OCI-LY7 (cell line): ENCODE data around the gene ARF4. TPM values are rescaled to one million over a fixed set of nuclear protein-coding genes. Genes with fewer than 3 reads are reported as not detected.
A peak's percentile ranks its signal among the peaks of the same experiment; 100 is the strongest.

Experiments used
- BruUV-seq: library from RNA; stranded (reverse); fragments of 400-500 nt; replicated peaks from 2 replicates; lab custom pipeline; 2021; lab: Mats Ljungman, UMichigan
- CTCF ChIA-PET: fragments of 300-600 bp; sonication (Branson Sonifier 250); formaldehyde crosslinking; loops from one replicate; lab custom pipeline; 2022; ENCODE audit warnings: antibody characterized with exemption; ENCODE audit not compliant: unreplicated experiment; lab: Charles Lee
- POLR2A ChIA-PET: fragments of 300-600 bp; sonication (Branson Sonifier 250); formaldehyde crosslinking; loops from one replicate; lab custom pipeline; 2022; ENCODE audit warnings: antibody characterized with exemption; lab: Charles Lee
- DNase-seq: peaks from one replicate; pipeline ENCODE4 v3.0.0-alpha.2; 2015; ENCODE audit warnings: low spot score
- H2AFZ ChIP-seq: fragments of 200-600 bp; sonication (generic), shearing (Covaris generic); 2 replicates; pipeline ENCODE4 v1.6.1; 2014; ENCODE audit warnings: mild to moderate bottlenecking, antibody characterized with exemption, low read length, moderate library complexity
- H3K27ac ChIP-seq: fragments of 200-600 bp; sonication (generic); 2 replicates; pipeline ENCODE4 v1.5.1; 2014; ENCODE audit warnings: mixed run types, low read depth, mild to moderate bottlenecking, moderate library complexity, low read length, inconsistent platforms; ENCODE audit not compliant: poor library complexity, severe bottlenecking
- H3K36me3 ChIP-seq: fragments of 200-600 bp; sonication (generic); 2 replicates; pipeline ENCODE4 v1.6.1; 2014; ENCODE audit warnings: mild to moderate bottlenecking, antibody characterized with exemption, low read length, moderate library complexity, mixed read lengths; ENCODE audit not compliant: insufficient read depth
- H3K4me1 ChIP-seq: fragments of 200-600 bp; sonication (generic); 2 replicates; pipeline ENCODE4 v1.5.1; 2014; ENCODE audit warnings: mild to moderate bottlenecking, low read length; ENCODE audit not compliant: insufficient read depth, poor library complexity, severe bottlenecking
- H3K4me2 ChIP-seq: fragments of 200-600 bp; sonication (generic); 2 replicates; pipeline ENCODE4 v1.6.1; 2014; ENCODE audit warnings: mild to moderate bottlenecking, low read length
- H3K4me3 ChIP-seq: fragments of 200-600 bp; sonication (generic); 2 replicates; pipeline ENCODE4 v1.5.1; 2014; ENCODE audit warnings: mild to moderate bottlenecking, low read depth, low read length; ENCODE audit not compliant: poor library complexity, severe bottlenecking
- H3K79me2 ChIP-seq: fragments of 200-600 bp; sonication (generic); 2 replicates; pipeline ENCODE4 v1.6.1; 2016; ENCODE audit warnings: low read depth, mild to moderate bottlenecking, low read length, moderate library complexity, mixed read lengths; ENCODE audit not compliant: insufficient read depth
- H3K9me2 ChIP-seq: fragments of 200-600 bp; sonication (generic); 2 replicates; pipeline ENCODE4 v1.6.1; 2016; ENCODE audit warnings: mild to moderate bottlenecking, low read length, mixed read lengths; ENCODE audit not compliant: insufficient read depth
- H3K9me3 ChIP-seq: fragments of 200-600 bp; sonication (generic); 2 replicates; pipeline ENCODE4 v1.6.1; 2014; ENCODE audit warnings: mild to moderate bottlenecking, mixed run types, low read length, mixed read lengths
- H4K20me1 ChIP-seq: fragments of 200-600 bp; sonication (generic); 2 replicates; pipeline ENCODE4 v1.6.1; 2014; ENCODE audit warnings: mild to moderate bottlenecking, antibody characterized with exemption, low read length, moderate library complexity, mixed read lengths; ENCODE audit not compliant: insufficient read depth
- CTCF ChIP-seq: fragments of 200-600 bp; sonication (generic); conservative IDR thresholded peaks from 2 replicates; pipeline ENCODE4 v1.5.1; 2014; ENCODE audit warnings: mild to moderate bottlenecking, antibody characterized with exemption, low read length, moderate library complexity, mixed read lengths
- EZH2phosphoT487 ChIP-seq: fragments of 200-600 bp; sonication (generic); IDR thresholded peaks from 2 replicates; pipeline ENCODE4 v1.6.1; 2018; ENCODE audit warnings: low read depth, borderline replicate concordance, mild to moderate bottlenecking, mixed run types, antibody characterized with exemption, low read length, moderate library complexity, mixed read lengths
- intact Hi-C: fragments of 100-400 bp; cut with micrococcal nuclease; formaldehyde crosslinking; loops from one replicate; pipeline ENCODE4 v1.10.0; 2022; ENCODE audit not compliant: unreplicated experiment
- total RNA-seq, 2 experiments: library from RNA; depleted of rRNA in 1 of 2; stranded (reverse); fragments of >200 nt in 1 of 2; shearing (Covaris generic) in 1 of 2; gene quantifications; 2 replicates each; pipeline ENCODE4 v1.2.3, GENCODE V29; 2014 to 2022

ARF4 gene
- total RNA-seq, 2 experiments from 2014 or later, result 34.9 to 58.0 TPM

- no peak for TF ChIP-seq EZH2phosphoT487
- peak; percentile 77 for TF ChIP-seq CTCF
- peak; percentile 72 for DNase-seq
- H3K4me2 ChIP-seq, result no peak overlapping the region
- no peaks in the 10 kb centered on the region for H3K9me2 ChIP-seq
- H3K27ac ChIP-seq, result peak overlapping the region; percentile 27
- no TSS peak for BruUV-seq
- H2AFZ ChIP-seq, result no peak overlapping the region
- intact Hi-C loops, result loop anchor here (5.0 kb wide), 2 partner anchors 185 to 410 kb away; no protein-coding TSS in a partner anchor
- H3K4me3 ChIP-seq, result no peak overlapping the region
- H4K20me1 ChIP-seq, result 0 out of 2 replicates have a peak, but pooled peaks cover 16% of the 10 kb centered on the region
- ChIA-PET POLR2A (interaction anchor here (1.6 kb wide), 1 partner anchor 14 kb away, joined by 7 read pairs; no protein-coding TSS in a partner anchor), CTCF (no interaction called here)
- peaks cover 13% of the 10 kb centered on the region for H3K4me1 ChIP-seq
- H3K36me3 ChIP-seq, result peaks cover 90% of the 10 kb centered on the region
- H3K9me3 ChIP-seq, result no peaks in the 10 kb centered on the region
- peaks cover 77% of the 10 kb centered on the region for H3K79me2 ChIP-seq
Measured at GRCh38 chr3:57582474-57583168, 14.5 kb downstream of the ARF4 start.

- no peak overlapping the region for H3K4me3 ChIP-seq
- H2AFZ ChIP-seq, result no peak overlapping the region
- H3K9me3 ChIP-seq, result no peaks in the 10 kb centered on the region
- intact Hi-C loops, result no loop called here
- no peak overlapping the region for H3K4me2 ChIP-seq
- ChIA-PET CTCF (no interaction called here), POLR2A (no interaction called here)
- H4K20me1 ChIP-seq, result no peaks in the 10 kb centered on the region
- BruUV-seq, result no TSS peak
- peaks cover 99% of the 10 kb centered on the region for H3K36me3 ChIP-seq
- no peak overlapping the region for H3K27ac ChIP-seq
- peaks cover 5% of the 10 kb centered on the region for H3K4me1 ChIP-seq
- no peak for DNase-seq
- H3K9me2 ChIP-seq, result no peaks in the 10 kb centered on the region
- H3K79me2 ChIP-seq, result peaks cover 42% of the 10 kb centered on the region; the same call in 1 of the 2 replicates
- no peak for TF ChIP-seq EZH2phosphoT487
Measured at GRCh38 chr3:57577801-57578200, 19.3 kb downstream of the ARF4 start.

GRCh38 chr3:57575966-57576626 lies 21.0 kb downstream of the ARF4 start:
- DNase-seq, result no peak
- H3K9me3 ChIP-seq, result no peaks in the 10 kb centered on the region
- no TSS peak for BruUV-seq
- no peaks in the 10 kb centered on the region for H3K4me1 ChIP-seq
- POLR2A ChIA-PET, result interaction anchor here (0.6 kb wide), 5 partner anchors 10 to 772 kb away, joined by 3 to 5 read pairs (median 3); no protein-coding TSS in a partner anchor
- peaks cover 99% of the 10 kb centered on the region for H3K36me3 ChIP-seq
- H3K9me2 ChIP-seq, result no peaks in the 10 kb centered on the region
- no peak overlapping the region for H3K4me2 ChIP-seq
- TF ChIP-seq EZH2phosphoT487 (no peak), CTCF (no peak)
- H3K4me3 ChIP-seq, result no peak overlapping the region
- no peak overlapping the region for H2AFZ ChIP-seq
- H3K27ac ChIP-seq, result no peak overlapping the region
- no peaks in the 10 kb centered on the region for H4K20me1 ChIP-seq
- peaks cover 28% of the 10 kb centered on the region; the same call in 1 of the 2 replicates for H3K79me2 ChIP-seq
- CTCF ChIA-PET, result interaction anchor here (0.6 kb wide), 1 partner anchor 262 kb away, joined by 3 read pairs; no protein-coding TSS in a partner anchor
- intact Hi-C loops, result no loop called here
